ENCODE measurements around the gene KCNQ1. TPM values are rescaled to one million over a fixed set of nuclear protein-coding genes. Genes with fewer than 3 reads are reported as not detected.

Gene KCNQ1
- total RNA-seq, 2 experiments from 2014 or later = 10.7 to 10.8 TPM

DNA sequence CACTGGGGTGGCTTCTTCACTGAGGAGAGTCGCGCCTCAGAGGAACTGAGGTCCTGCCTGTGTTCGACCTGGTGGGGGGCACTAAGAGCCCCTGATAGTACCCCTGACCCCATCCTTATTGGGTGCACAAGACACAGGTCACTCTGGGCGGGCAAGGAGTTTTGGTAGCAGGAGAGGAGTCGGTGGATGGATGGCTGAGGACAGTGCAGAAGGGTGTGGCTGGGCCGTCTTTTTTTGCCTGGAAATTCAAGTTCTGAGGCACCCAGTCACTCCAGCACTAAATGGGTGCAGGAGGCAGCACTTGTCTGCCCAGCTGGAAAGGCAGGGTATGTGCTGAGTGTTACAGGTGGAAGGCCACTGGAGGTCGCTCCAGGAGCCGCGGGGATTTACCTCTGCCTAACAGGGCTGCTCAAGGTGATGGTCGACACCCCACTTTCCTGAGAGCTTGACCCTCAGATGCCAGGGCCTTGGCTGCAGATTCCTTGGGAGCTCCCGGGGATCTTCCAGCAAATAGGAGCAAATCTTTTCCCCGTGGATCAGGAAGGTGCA lies 43.3 kb upstream of the KCNQ1 start:
- Mint-ChIP-seq H3K4me1 (ENCODE audit: low read depth) (peaks cover 15% of the 10 kb centered on the region), H3K36me3 (peaks cover 2% of the 10 kb centered on the region), H3K27ac (peak overlapping the region; percentile 82), H3K27me3 (no peaks in the 10 kb centered on the region), H3K9me3 (no peaks in the 10 kb centered on the region), H3K4me3 (peak overlapping the region; percentile 84)
- no peak for DNase-seq
- ChIA-PET POLR2A (interaction anchor here (2.2 kb wide), 1 partner anchor 24 kb away, joined by 17 read pairs; no protein-coding TSS in a partner anchor), CTCF (interaction anchor here (0.9 to 2.4 kb wide), 9 partner anchors 14 to 131 kb away, joined by 3 to 26 read pairs (median 4); partner anchors contain the start of gene CD81)
- intact Hi-C loops (cut with micrococcal nuclease) = loop anchor here (2.0 kb wide), 1 partner anchor 19 kb away; no protein-coding TSS in a partner anchor

DNA sequence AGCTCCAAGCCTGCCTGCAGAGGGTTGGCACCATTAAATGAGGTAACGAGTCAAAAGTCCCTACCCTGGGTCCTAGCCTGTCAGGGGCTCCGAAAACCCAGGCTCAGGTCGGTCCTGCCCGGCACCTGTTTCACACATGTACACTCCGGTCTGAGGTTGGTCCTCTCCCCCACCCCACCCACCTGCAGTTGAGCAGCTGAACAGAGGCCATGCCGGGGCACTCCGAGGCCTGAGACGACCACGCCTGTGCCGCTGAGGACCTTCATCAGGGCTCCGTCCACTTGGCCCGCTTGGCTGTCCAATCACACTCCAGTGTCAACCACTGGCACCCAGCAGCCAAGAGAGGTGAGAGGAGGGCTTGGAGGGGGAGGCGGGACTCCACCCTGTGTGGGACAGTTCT lies 42.7 kb upstream of the KCNQ1 start:
- Mint-ChIP-seq H3K27me3 (no peaks in the 10 kb centered on the region), H3K4me3 (peak overlapping the region; percentile 84), H3K9me3 (no peaks in the 10 kb centered on the region), H3K36me3 (no peaks in the 10 kb centered on the region), H3K4me1 (ENCODE audit: low read depth) (peaks cover 15% of the 10 kb centered on the region), H3K27ac (no peak overlapping the region)
- intact Hi-C loops (cut with micrococcal nuclease) = no loop called here
- ChIA-PET POLR2A (no interaction called here), CTCF (interaction anchor here (0.9 to 2.4 kb wide), 5 partner anchors 18 to 130 kb away, joined by 3 to 26 read pairs (median 4); no protein-coding TSS in a partner anchor)
- no peak for DNase-seq

GRCh38 chr11:2402890-2403645 lies 41.7 kb upstream of the KCNQ1 start:
- Mint-ChIP-seq H3K27me3 (no peaks in the 10 kb centered on the region), H3K4me3 (peak overlapping the region; percentile 84), H3K4me1 (ENCODE audit: low read depth) (peaks cover 15% of the 10 kb centered on the region), H3K36me3 (no peaks in the 10 kb centered on the region), H3K27ac (no peak overlapping the region), H3K9me3 (no peaks in the 10 kb centered on the region)
- ChIA-PET POLR2A (no interaction called here), CTCF (interaction anchor here (1.8 kb wide), 1 partner anchor 98 kb away, joined by 6 read pairs; no protein-coding TSS in a partner anchor)
- intact Hi-C loops (cut with micrococcal nuclease) = no loop called here
- no peak for DNase-seq

DNA sequence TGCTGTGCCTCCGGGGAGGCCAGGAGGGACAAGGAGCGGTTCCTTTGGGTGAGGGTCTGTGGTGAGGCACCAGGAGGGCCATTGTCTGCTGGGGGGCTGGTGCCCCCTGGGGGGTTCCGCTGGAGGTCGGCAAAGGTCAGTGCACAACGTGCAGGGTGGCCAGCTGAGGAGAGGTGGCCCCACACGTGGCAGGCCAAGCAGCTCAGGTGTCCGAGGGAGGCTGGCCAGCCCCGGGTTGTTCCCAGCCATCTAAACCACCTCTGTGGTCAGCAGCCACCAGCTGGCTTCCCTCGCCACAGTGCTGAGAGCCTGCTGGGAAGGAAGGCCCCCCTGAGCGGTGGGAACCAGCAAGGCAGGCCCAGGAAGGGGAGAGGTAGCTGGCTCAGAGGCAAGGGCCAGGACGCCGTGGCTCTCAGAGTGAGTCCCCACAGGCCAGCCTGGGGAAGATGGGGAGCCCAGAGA lies 40.0 kb upstream of the KCNQ1 start:
- CTCF ChIA-PET = interaction anchor here (1.8 kb wide), 1 partner anchor 100 kb away, joined by 6 read pairs; no protein-coding TSS in a partner anchor
- DNase-seq = no peak
- H3K9me3 Mint-ChIP-seq = no peaks in the 10 kb centered on the region
- H3K4me3 Mint-ChIP-seq = no peak overlapping the region
- intact Hi-C loops (cut with micrococcal nuclease) = no loop called here
- no peaks in the 10 kb centered on the region for H3K27me3 Mint-ChIP-seq
- POLR2A ChIA-PET = no interaction called here
- peaks cover 13% of the 10 kb centered on the region for H3K4me1 Mint-ChIP-seq (ENCODE audit: low read depth)
- H3K27ac Mint-ChIP-seq = no peak overlapping the region
- no peaks in the 10 kb centered on the region for H3K36me3 Mint-ChIP-seq

- Mint-ChIP-seq H3K27me3 (no peaks in the 10 kb centered on the region), H3K36me3 (no peaks in the 10 kb centered on the region), H3K4me3 (no peak overlapping the region), H3K9me3 (no peaks in the 10 kb centered on the region), H3K4me1 (ENCODE audit: low read depth) (peaks cover 11% of the 10 kb centered on the region), H3K27ac (no peak overlapping the region)
- ChIA-PET POLR2A (no interaction called here), CTCF (no interaction called here)
- no peak for DNase-seq
- intact Hi-C loops (cut with micrococcal nuclease) = no loop called here
Observed at GRCh38 chr11:2406451-2406850, 38.4 kb upstream of the KCNQ1 start.

DNA sequence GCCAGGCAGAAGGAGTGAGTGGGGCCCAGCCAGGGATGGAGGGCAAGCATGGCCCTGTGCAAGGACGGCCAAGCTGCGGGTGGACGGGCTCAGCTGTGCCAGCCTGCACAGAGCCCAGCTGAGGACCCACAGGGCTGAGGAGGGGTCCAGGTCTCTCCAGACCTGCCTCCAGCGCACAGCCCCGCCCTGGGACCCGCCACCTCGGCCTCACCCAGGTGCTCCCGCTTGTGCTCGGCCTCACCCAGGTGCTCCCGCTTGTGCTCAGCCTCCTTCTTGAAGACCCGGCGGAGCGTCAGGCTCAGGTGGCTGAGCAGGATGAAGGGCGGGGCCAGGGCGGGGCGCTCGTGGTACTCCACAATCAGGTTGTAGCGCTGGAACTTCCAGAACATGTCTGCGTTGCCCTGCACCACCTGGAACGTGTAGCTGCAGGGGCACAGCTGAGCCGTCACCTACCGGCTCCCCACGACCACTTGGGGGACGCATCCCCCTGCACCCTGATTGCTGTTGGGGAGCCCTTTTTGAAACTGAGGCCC lies 37.9 kb upstream of the KCNQ1 start:
- Mint-ChIP-seq H3K27ac (no peak overlapping the region), H3K4me1 (ENCODE audit: low read depth) (peaks cover 6% of the 10 kb centered on the region), H3K4me3 (no peak overlapping the region), H3K27me3 (no peaks in the 10 kb centered on the region), H3K9me3 (no peaks in the 10 kb centered on the region), H3K36me3 (no peaks in the 10 kb centered on the region)
- intact Hi-C loops (cut with micrococcal nuclease) = no loop called here
- no peak for DNase-seq
- POLR2A ChIA-PET = no interaction called here
- CTCF ChIA-PET = no interaction called here

GRCh38 chr11:2408671-2409070 lies 36.1 kb upstream of the KCNQ1 start:
- Mint-ChIP-seq H3K4me1 (ENCODE audit: low read depth) (no peaks in the 10 kb centered on the region), H3K27me3 (no peaks in the 10 kb centered on the region), H3K27ac (no peak overlapping the region), H3K9me3 (no peaks in the 10 kb centered on the region), H3K36me3 (no peaks in the 10 kb centered on the region), H3K4me3 (no peak overlapping the region)
- POLR2A ChIA-PET = no interaction called here
- CTCF ChIA-PET = no interaction called here
- DNase-seq = no peak
- intact Hi-C loops (cut with micrococcal nuclease) = no loop called here

DNA sequence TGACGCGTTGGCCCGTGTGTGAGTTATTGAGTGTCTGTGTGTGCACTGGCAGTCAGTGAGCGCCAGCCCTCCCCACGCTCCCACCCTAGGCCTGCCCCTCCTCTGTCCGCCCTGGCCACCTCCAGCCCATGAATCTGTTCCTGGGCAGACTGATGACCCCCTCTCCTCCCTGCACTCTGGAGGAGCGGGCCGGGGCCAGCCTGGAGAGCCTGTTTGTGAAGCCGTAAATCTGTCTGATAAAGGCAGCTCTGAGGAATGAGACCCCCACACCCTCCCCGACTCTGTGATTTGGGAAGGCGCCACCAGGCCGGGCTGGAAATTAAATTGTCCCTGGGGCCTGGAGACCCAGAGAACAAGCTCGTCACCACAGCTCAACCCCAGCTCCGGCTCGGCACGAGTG lies 35.7 kb upstream of the KCNQ1 start:
- ChIA-PET POLR2A (no interaction called here), CTCF (interaction anchor here (0.7 kb wide), 1 partner anchor 10 kb away, joined by 3 read pairs; no protein-coding TSS in a partner anchor)
- intact Hi-C loops (cut with micrococcal nuclease) = no loop called here

GRCh38 chr11:2409611-2410468 lies 35.0 kb upstream of the KCNQ1 start:
- no peaks in the 10 kb centered on the region for H3K27me3 Mint-ChIP-seq
- no peaks in the 10 kb centered on the region for H3K9me3 Mint-ChIP-seq
- ChIA-PET CTCF (interaction anchor here (0.7 to 2.6 kb wide), 2 partner anchors 9 to 11 kb away, joined by 3 to 12 read pairs; no protein-coding TSS in a partner anchor), POLR2A (no interaction called here)
- no peaks in the 10 kb centered on the region for H3K36me3 Mint-ChIP-seq
- H3K27ac Mint-ChIP-seq = no peak overlapping the region
- H3K4me1 Mint-ChIP-seq (ENCODE audit: low read depth) = no peaks in the 10 kb centered on the region
- no peak for DNase-seq
- intact Hi-C loops (cut with micrococcal nuclease) = no loop called here
- no peak overlapping the region for H3K4me3 Mint-ChIP-seq

More for the DNA sequence above, 35.7 kb upstream of the KCNQ1 start:
- no peak overlapping the region for H3K4me3 Mint-ChIP-seq
- H3K9me3 Mint-ChIP-seq = no peaks in the 10 kb centered on the region
- no peak overlapping the region for H3K27ac Mint-ChIP-seq
- no peaks in the 10 kb centered on the region for H3K36me3 Mint-ChIP-seq
- no peaks in the 10 kb centered on the region for H3K4me1 Mint-ChIP-seq (ENCODE audit: low read depth)
- no peaks in the 10 kb centered on the region for H3K27me3 Mint-ChIP-seq
- no peak for DNase-seq

- DNase-seq = no peak
- Mint-ChIP-seq H3K36me3 (no peaks in the 10 kb centered on the region), H3K27ac (no peak overlapping the region), H3K4me3 (no peak overlapping the region), H3K27me3 (no peaks in the 10 kb centered on the region), H3K4me1 (ENCODE audit: low read depth) (no peaks in the 10 kb centered on the region), H3K9me3 (no peaks in the 10 kb centered on the region)
- ChIA-PET POLR2A (no interaction called here), CTCF (interaction anchor here (2.6 kb wide), 1 partner anchor 10 kb away, joined by 12 read pairs; no protein-coding TSS in a partner anchor)
- intact Hi-C loops (cut with micrococcal nuclease) = no loop called here
Observed at GRCh38 chr11:2410616-2411015, 34.2 kb upstream of the KCNQ1 start.

- Mint-ChIP-seq H3K36me3 (no peaks in the 10 kb centered on the region), H3K4me3 (no peak overlapping the region), H3K27me3 (no peaks in the 10 kb centered on the region), H3K9me3 (no peaks in the 10 kb centered on the region), H3K4me1 (ENCODE audit: low read depth) (no peaks in the 10 kb centered on the region), H3K27ac (no peak overlapping the region)
- POLR2A ChIA-PET = no interaction called here
- intact Hi-C loops (cut with micrococcal nuclease) = no loop called here
- DNase-seq = no peak
- CTCF ChIA-PET = interaction anchor here (2.6 kb wide), 1 partner anchor 9 kb away, joined by 12 read pairs; no protein-coding TSS in a partner anchor
Observed at GRCh38 chr11:2411446-2412305, 33.1 kb upstream of the KCNQ1 start.

Measured in activated CD4-positive, alpha-beta memory T cell treated with anti-CD3 and anti-CD28 coated beads for 36 hours (primary cell).